Measurements from ENCODE around the gene SMNDC1.

- TF ChIP-seq, protein P1, sequence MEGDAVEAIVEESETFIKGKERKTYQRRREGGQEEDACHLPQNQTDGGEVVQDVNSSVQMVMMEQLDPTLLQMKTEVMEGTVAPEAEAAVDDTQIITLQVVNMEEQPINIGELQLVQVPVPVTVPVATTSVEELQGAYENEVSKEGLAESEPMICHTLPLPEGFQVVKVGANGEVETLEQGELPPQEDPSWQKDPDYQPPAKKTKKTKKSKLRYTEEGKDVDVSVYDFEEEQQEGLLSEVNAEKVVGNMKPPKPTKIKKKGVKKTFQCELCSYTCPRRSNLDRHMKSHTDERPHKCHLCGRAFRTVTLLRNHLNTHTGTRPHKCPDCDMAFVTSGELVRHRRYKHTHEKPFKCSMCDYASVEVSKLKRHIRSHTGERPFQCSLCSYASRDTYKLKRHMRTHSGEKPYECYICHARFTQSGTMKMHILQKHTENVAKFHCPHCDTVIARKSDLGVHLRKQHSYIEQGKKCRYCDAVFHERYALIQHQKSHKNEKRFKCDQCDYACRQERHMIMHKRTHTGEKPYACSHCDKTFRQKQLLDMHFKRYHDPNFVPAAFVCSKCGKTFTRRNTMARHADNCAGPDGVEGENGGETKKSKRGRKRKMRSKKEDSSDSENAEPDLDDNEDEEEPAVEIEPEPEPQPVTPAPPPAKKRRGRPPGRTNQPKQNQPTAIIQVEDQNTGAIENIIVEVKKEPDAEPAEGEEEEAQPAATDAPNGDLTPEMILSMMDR (IDR thresholded peaks at IDR 0.05) = no peak
- no peak for TF ChIP-seq POLR2A (IDR thresholded peaks at IDR 0.05)
- TF ChIP-seq POLR2AphosphoS5 (IDR thresholded peaks at IDR 0.05; ENCODE audit: insufficient read depth in 1 of 2, low read depth in 1 of 2) = no peak
Measured at GRCh38 chr10:110274647-110275046, 30.1 kb downstream of the SMNDC1 start.
